MCF 10A (cell line): ENCODE measurements around the gene APBA2. TPM values are rescaled to one million over a fixed set of nuclear protein-coding genes. Genes with fewer than 3 reads are reported as not detected.
A peak's percentile ranks its signal among the peaks of the same experiment; 100 is the strongest.

Experiments
- BruUV-seq: library from RNA; stranded (reverse); fragments of 400-500 nt; replicated peaks from 2 replicates; lab custom pipeline; 2021; lab: Mats Ljungman, UMichigan
- CTCF ChIA-PET: fragments of 300-600 bp; sonication (Branson Sonifier 250); formaldehyde crosslinking; extraction: SDS; loops from one replicate; lab custom pipeline; 2021; ENCODE audit warnings: antibody characterized with exemption, inconsistent platforms; lab: Yijun Ruan, JAX
- POLR2A ChIA-PET: fragments of 300-600, 350-650 bp; sonication (Branson Sonifier 250); formaldehyde crosslinking; extraction: SDS; loops from one replicate; lab custom pipeline; 2020; ENCODE audit warnings: antibody characterized with exemption, inconsistent platforms; lab: Yijun Ruan, JAX
- DNase-seq: peaks from one replicate; pipeline ENCODE4 v3.0.0-alpha.2; 2018; ENCODE audit not compliant: unreplicated experiment
- H3K27ac Mint-ChIP-seq: one replicate; pipeline ENCODE4 v1.8.0; 2022; ENCODE audit warnings: mild to moderate bottlenecking, low read depth, mixed read lengths; ENCODE audit not compliant: unreplicated experiment
- H3K27me3 Mint-ChIP-seq: one replicate; pipeline ENCODE4 v1.8.0; 2022; ENCODE audit warnings: mixed read lengths; ENCODE audit not compliant: insufficient read depth, unreplicated experiment
- H3K36me3 Mint-ChIP-seq: one replicate; pipeline ENCODE4 v1.8.0; 2022; ENCODE audit warnings: mild to moderate bottlenecking, moderate library complexity, mixed read lengths; ENCODE audit not compliant: insufficient read depth, unreplicated experiment
- H3K4me1 Mint-ChIP-seq: one replicate; pipeline ENCODE4 v1.8.0; 2022; ENCODE audit warnings: mixed read lengths; ENCODE audit not compliant: insufficient read depth, unreplicated experiment
- H3K4me3 Mint-ChIP-seq: one replicate; pipeline ENCODE4 v1.8.0; 2022; ENCODE audit warnings: mild to moderate bottlenecking, moderate library complexity, mixed read lengths; ENCODE audit not compliant: unreplicated experiment
- H3K9me3 Mint-ChIP-seq: one replicate; pipeline ENCODE4 v1.8.0; 2022; ENCODE audit warnings: mixed read lengths; ENCODE audit not compliant: unreplicated experiment
- CTCF ChIP-seq: fragments of 200-600 bp; IDR thresholded peaks from one replicate; pipeline ENCODE4 v1.8.0; 2022; ENCODE audit warnings: antibody characterized with exemption, mild to moderate bottlenecking; ENCODE audit not compliant: unreplicated experiment
- intact Hi-C: fragments of 100-400 bp; cut with micrococcal nuclease; formaldehyde crosslinking; loops from 2 replicates; pipeline ENCODE4 v1.14.1; 2022
- total RNA-seq: library from RNA; stranded (reverse); gene quantifications from 2 replicates; pipeline ENCODE4 v1.2.3, GENCODE V29; 2022

Gene APBA2
- total RNA-seq, 1 experiment from 2014 or later: not detected

GRCh38 chr15:28904541-28905315 lies 19.0 kb downstream of the APBA2 start:
- no TSS peak for BruUV-seq
- CTCF ChIA-PET: no interaction called here
- no peaks in the 10 kb centered on the region for H3K36me3 Mint-ChIP-seq
- no peak for DNase-seq
- H3K4me3 Mint-ChIP-seq: no peak overlapping the region
- no peak for TF ChIP-seq CTCF
- H3K27ac Mint-ChIP-seq: peak overlapping the region; percentile 38
- H3K9me3 Mint-ChIP-seq: no peaks in the 10 kb centered on the region
- H3K4me1 Mint-ChIP-seq: peaks cover 4% of the 10 kb centered on the region
- intact Hi-C loops: no loop called here
- POLR2A ChIA-PET: no interaction called here
- peaks cover 17% of the 10 kb centered on the region for H3K27me3 Mint-ChIP-seq

- H3K4me3 Mint-ChIP-seq: no peak overlapping the region
- no peaks in the 10 kb centered on the region for H3K9me3 Mint-ChIP-seq
- no peak overlapping the region for H3K27ac Mint-ChIP-seq
- ChIA-PET POLR2A (no interaction called here), CTCF (no interaction called here)
- peaks cover 4% of the 10 kb centered on the region for H3K4me1 Mint-ChIP-seq
- no peak for TF ChIP-seq CTCF
- H3K36me3 Mint-ChIP-seq: no peaks in the 10 kb centered on the region
- peaks cover 17% of the 10 kb centered on the region for H3K27me3 Mint-ChIP-seq
- DNase-seq: no peak
- BruUV-seq: no TSS peak
- intact Hi-C loops: no loop called here
Observed at GRCh38 chr15:28907338-28907960, 21.7 kb downstream of the APBA2 start.

GRCh38 chr15:28909958-28910500 lies 24.3 kb downstream of the APBA2 start:
- Mint-ChIP-seq H3K27ac (no peak overlapping the region), H3K27me3 (peaks cover 17% of the 10 kb centered on the region), H3K4me3 (no peak overlapping the region), H3K36me3 (no peaks in the 10 kb centered on the region), H3K9me3 (no peaks in the 10 kb centered on the region), H3K4me1 (peaks cover 4% of the 10 kb centered on the region)
- intact Hi-C loops: no loop called here
- POLR2A ChIA-PET: no interaction called here
- no peak for TF ChIP-seq CTCF
- CTCF ChIA-PET: no interaction called here
- no peak for DNase-seq
- BruUV-seq: no TSS peak

- Mint-ChIP-seq H3K36me3 (no peaks in the 10 kb centered on the region), H3K4me3 (no peak overlapping the region), H3K27me3 (peaks cover 14% of the 10 kb centered on the region), H3K9me3 (no peaks in the 10 kb centered on the region), H3K27ac (no peak overlapping the region), H3K4me1 (peaks cover 4% of the 10 kb centered on the region)
- intact Hi-C loops: no loop called here
- ChIA-PET CTCF (interaction anchor here (0.5 kb wide), 1 partner anchor 28 kb away, joined by 3 read pairs; no protein-coding TSS in a partner anchor), POLR2A (no interaction called here)
- BruUV-seq: no TSS peak
- DNase-seq: no peak
- TF ChIP-seq CTCF: no peak
Observed at GRCh38 chr15:28911310-28911931, 25.6 kb downstream of the APBA2 start.
